ENCODE measurements around the gene RAB40AL.
"Not testable (repeated sequence)": the region's sequence is repeated elsewhere in the genome, so short reads cannot be mapped to it uniquely, and the experiment has no call there.

The RAB40AL gene, protein sequence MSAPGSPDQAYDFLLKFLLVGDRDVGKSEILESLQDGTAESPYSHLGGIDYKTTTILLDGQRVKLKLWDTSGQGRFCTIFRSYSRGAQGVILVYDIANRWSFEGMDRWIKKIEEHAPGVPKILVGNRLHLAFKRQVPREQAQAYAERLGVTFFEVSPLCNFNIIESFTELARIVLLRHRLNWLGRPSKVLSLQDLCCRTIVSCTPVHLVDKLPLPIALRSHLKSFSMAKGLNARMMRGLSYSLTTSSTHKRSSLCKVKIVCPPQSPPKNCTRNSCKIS

DNA sequence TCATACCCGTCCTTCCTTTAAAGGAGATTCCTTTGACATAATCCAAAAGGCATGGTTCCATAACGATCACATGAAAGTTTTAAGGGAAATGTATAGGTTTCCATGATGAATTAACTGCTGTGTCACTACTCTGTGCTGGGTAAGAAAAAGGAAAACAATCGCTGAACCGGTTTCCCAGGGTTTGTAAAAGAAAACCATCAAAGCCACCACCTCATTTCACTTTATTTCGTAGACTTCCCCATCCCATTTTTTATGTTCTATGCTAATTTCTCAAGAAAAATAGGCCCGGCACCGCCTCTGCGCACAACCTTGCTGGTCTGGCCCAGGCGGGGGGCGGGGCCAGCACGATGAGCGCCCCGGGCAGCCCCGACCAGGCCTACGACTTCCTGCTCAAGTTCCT is at the start of gene RAB40AL:
RAB40AL (plus strand) TSS at position 301 of the 400 bp plus-strand sequence; CDS start at position 348, 47 bp downstream.
- H3K36me3 ChIP-seq (ENCODE audit: insufficient read depth, low read length); H3K27me3 ChIP-seq (ENCODE audit: insufficient read depth, low read length); H3K79me2 ChIP-seq (ENCODE audit: control insufficient read depth, insufficient read depth, low read length, unreplicated experiment); H3K4me3 ChIP-seq (ENCODE audit: low read depth, low read length); H3K4me1 ChIP-seq (ENCODE audit: control insufficient read depth, insufficient read depth, low read length, unreplicated experiment); H2AFZ ChIP-seq (ENCODE audit: low read length, unreplicated experiment); H3K27ac ChIP-seq (ENCODE audit: low read depth, low read length): not testable (repeated sequence)

DNA sequence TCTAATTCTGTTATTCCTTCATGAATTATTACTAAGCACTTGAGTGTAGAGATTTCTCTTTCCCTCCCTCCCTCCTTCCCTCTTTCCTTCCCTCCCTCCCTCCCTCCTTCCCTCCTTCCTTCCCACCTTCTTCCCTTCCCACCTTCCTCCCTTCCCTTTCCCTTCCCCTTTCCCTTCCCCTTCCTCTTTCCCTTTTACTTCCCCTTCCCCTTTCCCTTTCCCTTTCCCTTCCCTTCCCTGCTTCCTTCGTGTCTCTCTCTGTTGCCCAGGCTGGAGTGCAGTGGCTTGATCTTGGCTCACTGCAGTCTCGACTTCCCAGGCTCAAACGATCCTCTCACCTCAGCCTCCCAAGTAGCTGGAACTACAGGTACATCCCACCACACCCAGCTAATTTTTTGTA is 49.4 kb upstream of the RAB40AL start:
- H3K4me3 ChIP-seq (ENCODE audit: low read depth, low read length) = no peak overlapping the region
- H3K4me1 ChIP-seq (ENCODE audit: control insufficient read depth, insufficient read depth, low read length, unreplicated experiment) = peaks cover 5% of the 10 kb centered on the region
- H3K36me3 ChIP-seq (ENCODE audit: insufficient read depth, low read length) = no peaks in the 10 kb centered on the region
- no peak overlapping the region for H2AFZ ChIP-seq (ENCODE audit: low read length, unreplicated experiment)
- no peaks in the 10 kb centered on the region for H3K79me2 ChIP-seq (ENCODE audit: control insufficient read depth, insufficient read depth, low read length, unreplicated experiment)
- H3K27me3 ChIP-seq (ENCODE audit: insufficient read depth, low read length) = no peaks in the 10 kb centered on the region
- no peak overlapping the region for H3K27ac ChIP-seq (ENCODE audit: low read depth, low read length)

DNA sequence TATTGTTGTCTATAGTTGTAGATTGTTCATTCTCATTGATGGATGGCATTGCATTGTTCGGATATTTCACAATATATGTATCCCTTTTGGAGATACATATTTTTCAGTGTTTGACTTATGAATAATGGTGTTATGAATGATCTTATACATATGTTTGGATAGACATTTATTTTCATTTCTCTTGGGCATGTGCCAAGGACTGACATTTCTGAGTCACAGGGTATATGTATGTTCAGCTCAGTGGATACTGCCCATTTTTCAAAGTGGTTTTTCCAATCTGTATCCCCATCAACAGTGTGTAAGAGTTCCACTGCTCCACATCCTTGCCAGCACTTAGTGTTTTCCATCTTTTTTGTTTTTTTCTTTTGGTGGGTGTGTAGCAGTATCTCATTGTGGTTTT is 45.0 kb upstream of the RAB40AL start:
- no peaks in the 10 kb centered on the region for H3K27me3 ChIP-seq (ENCODE audit: insufficient read depth, low read length)

DNA sequence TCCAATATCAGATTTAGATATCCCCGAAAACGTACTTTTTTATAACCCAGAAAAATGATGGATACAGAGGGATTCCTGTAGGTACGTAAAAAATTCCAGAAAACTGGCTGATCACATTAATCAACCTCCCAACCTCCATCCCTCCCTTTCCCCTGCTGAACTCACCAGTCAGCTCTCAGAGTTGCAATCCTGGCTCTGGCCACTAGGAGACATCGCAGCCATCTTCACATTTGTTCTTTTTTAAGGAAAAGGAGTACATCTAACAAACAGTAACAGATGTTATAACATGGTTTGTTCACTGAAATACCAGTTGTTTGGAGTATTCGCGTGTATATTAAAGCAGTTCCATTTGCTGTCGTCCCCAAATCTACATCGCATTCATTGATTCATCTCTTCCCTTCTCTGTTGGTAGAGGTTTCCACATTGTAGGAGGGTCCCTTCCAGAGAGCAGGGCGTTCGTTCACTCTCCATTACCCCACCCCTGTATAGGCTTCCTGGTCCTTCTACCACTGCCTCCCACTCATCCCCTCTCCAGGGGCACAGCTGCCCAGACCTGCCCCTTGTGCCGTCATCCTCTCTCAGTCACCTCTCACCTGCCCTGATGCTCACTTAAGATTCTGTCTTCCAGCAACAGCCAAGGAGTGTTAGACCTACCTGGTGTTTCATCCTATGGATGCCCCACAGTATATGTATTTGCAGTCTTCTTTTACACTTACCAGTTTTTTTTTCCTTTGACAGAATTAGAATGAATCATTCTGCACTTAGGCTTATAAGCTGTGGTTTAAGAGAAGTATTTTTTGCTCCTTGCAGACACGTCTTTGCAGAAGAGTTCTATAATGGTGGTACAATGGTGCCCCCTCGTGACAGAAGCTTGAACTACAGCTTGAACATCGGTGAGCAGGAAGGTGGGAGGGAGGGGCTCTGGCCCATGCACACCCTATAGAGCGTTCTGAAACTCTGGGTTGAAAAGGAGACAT is 36.8 kb upstream of the RAB40AL start:
- Histone ChIP-seq H3K79me2 (ENCODE audit: control insufficient read depth, insufficient read depth, low read length, unreplicated experiment) (no peaks in the 10 kb centered on the region), H2AFZ (ENCODE audit: low read length, unreplicated experiment) (no peak overlapping the region), H3K27ac (ENCODE audit: low read depth, low read length) (no peak overlapping the region), H3K4me1 (ENCODE audit: control insufficient read depth, insufficient read depth, low read length, unreplicated experiment) (peaks cover 2% of the 10 kb centered on the region), H3K27me3 (ENCODE audit: insufficient read depth, low read length) (no peaks in the 10 kb centered on the region), H3K36me3 (ENCODE audit: insufficient read depth, low read length) (no peaks in the 10 kb centered on the region), H3K4me3 (ENCODE audit: low read depth, low read length) (no peak overlapping the region)

More for the DNA sequence above, 45.0 kb upstream of the RAB40AL start:
- Histone ChIP-seq H3K4me3 (ENCODE audit: low read depth, low read length) (no peak overlapping the region), H3K36me3 (ENCODE audit: insufficient read depth, low read length) (no peaks in the 10 kb centered on the region), H2AFZ (ENCODE audit: low read length, unreplicated experiment) (no peak overlapping the region), H3K4me1 (ENCODE audit: control insufficient read depth, insufficient read depth, low read length, unreplicated experiment) (peaks cover 5% of the 10 kb centered on the region), H3K27ac (ENCODE audit: low read depth, low read length) (no peak overlapping the region), H3K79me2 (ENCODE audit: control insufficient read depth, insufficient read depth, low read length, unreplicated experiment) (no peaks in the 10 kb centered on the region)

DNA sequence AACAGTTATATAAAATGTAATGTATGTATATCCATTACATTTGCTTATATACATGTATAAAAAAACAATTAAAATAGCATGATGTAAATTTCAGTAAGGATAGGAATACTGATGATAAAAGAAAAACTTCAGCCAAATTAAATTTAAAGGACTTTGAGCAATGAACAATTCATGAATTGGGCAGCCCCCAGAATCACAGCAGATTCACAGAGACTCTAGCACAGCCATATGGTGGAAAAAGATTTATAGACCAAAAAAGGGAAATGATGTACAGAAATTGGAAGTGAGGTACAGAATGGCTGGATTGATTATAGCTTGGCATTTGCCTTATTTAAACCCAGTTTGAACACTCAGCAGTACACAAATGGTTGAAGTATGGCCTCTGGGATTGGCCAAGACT is 34.7 kb upstream of the RAB40AL start:
- Histone ChIP-seq H3K36me3 (ENCODE audit: insufficient read depth, low read length) (no peaks in the 10 kb centered on the region), H2AFZ (ENCODE audit: low read length, unreplicated experiment) (no peak overlapping the region), H3K27ac (ENCODE audit: low read depth, low read length) (no peak overlapping the region), H3K27me3 (ENCODE audit: insufficient read depth, low read length) (no peaks in the 10 kb centered on the region), H3K79me2 (ENCODE audit: control insufficient read depth, insufficient read depth, low read length, unreplicated experiment) (no peaks in the 10 kb centered on the region), H3K4me1 (ENCODE audit: control insufficient read depth, insufficient read depth, low read length, unreplicated experiment) (peaks cover 2% of the 10 kb centered on the region), H3K4me3 (ENCODE audit: low read depth, low read length) (no peak overlapping the region)

DNA sequence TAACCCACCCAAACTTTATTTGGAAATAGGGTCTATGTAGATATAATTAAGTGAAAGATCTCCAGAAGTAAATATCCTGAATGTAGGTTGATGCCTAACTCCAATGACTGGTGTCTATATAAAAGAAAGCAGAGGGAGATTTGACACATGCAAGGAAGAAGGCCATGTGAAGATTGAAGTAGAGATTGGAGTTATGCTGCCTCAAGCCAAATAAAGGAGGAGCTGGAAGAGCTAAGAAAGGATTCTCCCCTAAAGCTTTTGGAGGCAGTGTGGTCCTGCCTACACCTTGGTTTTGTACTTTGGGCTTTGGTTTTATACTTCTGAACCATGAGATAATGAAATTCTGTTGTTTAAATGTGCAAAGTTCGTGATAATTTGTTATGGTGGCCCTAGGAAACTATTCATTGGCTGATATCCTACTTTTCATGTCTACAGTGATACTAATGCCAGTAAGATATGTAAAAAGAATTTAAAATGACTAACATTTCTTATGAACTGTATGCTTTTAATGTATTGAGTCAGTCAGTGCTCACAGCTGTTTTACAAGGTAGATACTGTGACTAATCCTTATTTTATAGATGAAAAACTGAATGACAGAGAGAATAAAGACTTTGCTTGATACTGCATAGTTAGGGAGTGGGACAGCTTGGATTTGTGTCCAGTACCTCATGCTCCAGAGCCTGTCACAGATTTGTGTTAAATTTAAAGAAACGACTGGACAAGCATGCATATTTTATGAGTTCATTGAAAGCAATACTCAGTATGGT is 5.9 kb upstream of the RAB40AL start:
- H3K27me3 ChIP-seq (ENCODE audit: insufficient read depth, low read length) = no peaks in the 10 kb centered on the region
- H3K27ac ChIP-seq (ENCODE audit: low read depth, low read length) = no peak overlapping the region
- H3K79me2 ChIP-seq (ENCODE audit: control insufficient read depth, insufficient read depth, low read length, unreplicated experiment) = no peaks in the 10 kb centered on the region
- H3K36me3 ChIP-seq (ENCODE audit: insufficient read depth, low read length) = no peaks in the 10 kb centered on the region
- no peaks in the 10 kb centered on the region for H3K4me1 ChIP-seq (ENCODE audit: control insufficient read depth, insufficient read depth, low read length, unreplicated experiment)
- no peak overlapping the region for H2AFZ ChIP-seq (ENCODE audit: low read length, unreplicated experiment)
- H3K4me3 ChIP-seq (ENCODE audit: low read depth, low read length) = no peak overlapping the region

DNA sequence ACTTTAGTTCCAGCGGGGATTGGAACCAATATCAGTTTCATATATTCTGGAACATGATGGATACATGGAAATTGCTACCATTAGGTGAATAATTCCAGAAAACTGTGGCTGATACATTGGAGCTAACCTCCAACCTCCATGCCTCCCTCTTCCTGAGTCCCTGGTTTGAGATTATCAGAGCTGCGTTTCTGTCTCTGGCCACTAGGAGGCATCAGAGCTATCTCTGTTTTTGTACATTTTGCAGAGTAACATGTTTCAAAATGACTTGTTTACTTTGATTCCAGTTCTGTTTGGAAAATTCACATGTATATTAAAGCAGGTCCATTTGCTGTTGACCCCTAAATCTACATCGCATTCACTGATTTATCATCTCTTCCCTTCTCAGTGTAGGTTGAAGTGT is 2.4 kb upstream of the RAB40AL start:
- no peaks in the 10 kb centered on the region for H3K27me3 ChIP-seq (ENCODE audit: insufficient read depth, low read length)
- H2AFZ ChIP-seq (ENCODE audit: low read length, unreplicated experiment) = no peak overlapping the region
- no peaks in the 10 kb centered on the region for H3K4me1 ChIP-seq (ENCODE audit: control insufficient read depth, insufficient read depth, low read length, unreplicated experiment)
- H3K4me3 ChIP-seq (ENCODE audit: low read depth, low read length) = no peak overlapping the region
- H3K79me2 ChIP-seq (ENCODE audit: control insufficient read depth, insufficient read depth, low read length, unreplicated experiment) = no peaks in the 10 kb centered on the region
- H3K27ac ChIP-seq (ENCODE audit: low read depth, low read length) = no peak overlapping the region
- H3K36me3 ChIP-seq (ENCODE audit: insufficient read depth, low read length) = no peaks in the 10 kb centered on the region

DNA sequence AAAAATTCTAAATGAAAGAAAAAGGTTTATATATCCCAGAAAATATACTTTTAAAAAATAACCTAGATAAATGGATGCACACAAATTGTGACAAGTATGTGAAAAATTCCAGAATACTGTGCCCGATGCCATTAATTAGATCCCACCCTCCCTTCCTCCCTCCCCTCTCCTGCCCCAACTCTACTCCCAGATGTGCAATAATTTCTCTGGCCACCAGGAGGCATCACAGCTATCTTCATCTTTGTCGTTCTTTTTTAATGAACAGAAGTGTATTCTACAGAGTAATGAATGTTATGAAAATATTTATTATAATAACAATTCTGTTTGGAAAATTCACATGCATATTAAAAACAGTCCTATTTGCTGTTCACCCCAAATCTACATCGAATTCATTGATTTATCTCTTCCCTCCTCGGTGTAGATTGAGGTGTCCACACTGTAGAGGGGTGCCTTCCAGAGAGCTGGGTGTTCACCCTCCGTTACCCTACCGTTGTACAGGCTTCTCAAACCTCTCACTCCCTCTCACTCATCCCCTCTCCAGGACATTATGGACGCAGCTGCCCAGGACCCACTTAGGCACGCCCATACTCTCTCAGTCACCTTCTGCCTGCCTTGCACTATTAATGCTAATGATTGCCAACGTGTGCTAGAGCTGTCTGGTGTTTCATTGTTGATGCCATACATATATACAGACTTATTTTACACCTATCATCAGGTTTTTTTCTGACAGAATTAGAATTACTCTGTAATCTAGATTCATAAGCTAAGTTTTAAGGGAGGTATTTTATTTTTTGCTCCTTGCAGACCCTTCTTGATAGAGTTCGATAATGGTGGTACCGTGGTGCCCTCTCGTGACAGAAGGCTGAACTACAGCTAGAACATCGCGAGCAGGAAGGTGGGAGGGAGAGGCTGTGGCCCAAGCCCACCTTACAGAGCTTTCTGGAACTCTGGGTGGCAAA is 14.1 kb downstream of the RAB40AL start:
- no peaks in the 10 kb centered on the region for H3K27me3 ChIP-seq (ENCODE audit: insufficient read depth, low read length)
- H3K36me3 ChIP-seq (ENCODE audit: insufficient read depth, low read length) = no peaks in the 10 kb centered on the region
- no peak overlapping the region for H3K27ac ChIP-seq (ENCODE audit: low read depth, low read length)
- no peaks in the 10 kb centered on the region for H3K4me1 ChIP-seq (ENCODE audit: control insufficient read depth, insufficient read depth, low read length, unreplicated experiment)
- no peaks in the 10 kb centered on the region for H3K79me2 ChIP-seq (ENCODE audit: control insufficient read depth, insufficient read depth, low read length, unreplicated experiment)
- H3K4me3 ChIP-seq (ENCODE audit: low read depth, low read length) = peak overlapping the region; percentile 57
- H2AFZ ChIP-seq (ENCODE audit: low read length, unreplicated experiment) = peak overlapping the region; percentile 48

DNA sequence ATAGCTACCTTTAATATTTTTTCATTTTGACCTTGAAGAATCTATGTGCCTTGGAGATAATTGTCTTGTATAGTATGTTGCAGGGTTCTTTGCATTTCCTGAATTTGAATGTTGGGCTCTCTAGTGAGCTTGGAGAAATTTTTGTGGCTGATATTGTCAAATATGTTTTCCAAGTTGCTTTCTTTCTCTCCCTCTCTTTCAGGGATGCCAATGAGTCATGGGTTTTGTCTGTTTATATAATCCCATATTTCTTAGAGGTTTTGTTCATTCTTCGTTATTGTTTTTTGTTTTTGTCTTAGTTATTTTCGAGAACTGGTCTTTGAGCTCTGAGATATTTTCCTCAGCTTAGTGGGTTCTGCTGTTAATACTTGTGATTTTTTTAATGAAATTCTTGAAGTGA is 20.7 kb downstream of the RAB40AL start:
- Histone ChIP-seq H3K27me3 (ENCODE audit: insufficient read depth, low read length) (no peaks in the 10 kb centered on the region), H2AFZ (ENCODE audit: low read length, unreplicated experiment) (no peak overlapping the region), H3K4me3 (ENCODE audit: low read depth, low read length) (no peak overlapping the region), H3K4me1 (ENCODE audit: control insufficient read depth, insufficient read depth, low read length, unreplicated experiment) (peaks cover 31% of the 10 kb centered on the region), H3K36me3 (ENCODE audit: insufficient read depth, low read length) (no peaks in the 10 kb centered on the region), H3K79me2 (ENCODE audit: control insufficient read depth, insufficient read depth, low read length, unreplicated experiment) (no peaks in the 10 kb centered on the region), H3K27ac (ENCODE audit: low read depth, low read length) (peak overlapping the region; percentile 92; the same call in 1 of the 2 replicates)

Measured in ACC112 (cell line).